HG02571 (cell line): ENCODE measurements around the gene MAP2K4.
"Not testable (repeated sequence)": the region's sequence is repeated elsewhere in the genome, so short reads cannot be mapped to it uniquely, and the experiment has no call there.

Experiments
- ATAC-seq: cut with Tn5 transposase; IDR thresholded peaks from one replicate; pipeline ENCODE4 v1.9.1; 2021; ENCODE audit warnings: mild to moderate bottlenecking, moderate library complexity; ENCODE audit not compliant: unreplicated experiment

Gene MAP2K4

GRCh38 chr17:12136243-12136642 lies 115.6 kb downstream of the MAP2K4 start:
- no peak for ATAC-seq

- no peak for ATAC-seq
These were observed 116.0 kb downstream of the MAP2K4 start for GRCh38 chr17:12136646-12137045.

GRCh38 chr17:12137859-12138258 lies 117.2 kb downstream of the MAP2K4 start:
- ATAC-seq = no peak

GRCh38 chr17:12140685-12141084 lies 120.0 kb downstream of the MAP2K4 start:
- no peak for ATAC-seq

GRCh38 chr17:12162187-12162586 lies 141.5 kb downstream of the MAP2K4 start:
- ATAC-seq = not testable (repeated sequence)

GRCh38 chr17:12164085-12164484 lies 143.4 kb downstream of the MAP2K4 start:
- no peak for ATAC-seq

- ATAC-seq = no peak
These were observed 158.1 kb downstream of the MAP2K4 start for GRCh38 chr17:12178644-12179330.

GRCh38 chr17:12180644-12181261 lies 160.1 kb downstream of the MAP2K4 start:
- ATAC-seq = no peak

- ATAC-seq = no peak
These were observed 167.0 kb downstream of the MAP2K4 start for GRCh38 chr17:12187658-12188057.

- no peak for ATAC-seq
These were observed 172.6 kb downstream of the MAP2K4 start for GRCh38 chr17:12193144-12193735.
